HUES48 (cell line): ENCODE results near the gene SDCBP2.

ENCODE experiments used
- H3K27ac ChIP-seq: one replicate; pipeline ENCODE4 v1.7.0; 2013; ENCODE audit warnings: low read depth, low read length, inconsistent platforms
- H3K27me3 ChIP-seq: 2 replicates; pipeline ENCODE4 v1.6.1; 2013; ENCODE audit warnings: mild to moderate bottlenecking, low read length; ENCODE audit not compliant: control insufficient read depth, insufficient read depth
- H3K36me3 ChIP-seq: 2 replicates; pipeline ENCODE4 v1.6.1; 2013; ENCODE audit warnings: low read length; ENCODE audit not compliant: control insufficient read depth, insufficient read depth
- H3K4me1 ChIP-seq: 2 replicates; pipeline ENCODE4 v1.6.1; 2013; ENCODE audit warnings: mild to moderate bottlenecking, low read length; ENCODE audit not compliant: control insufficient read depth, insufficient read depth
- H3K4me3 ChIP-seq: 2 replicates; pipeline ENCODE4 v1.5.1; 2013; ENCODE audit warnings: mild to moderate bottlenecking, low read depth, low read length
- H3K9ac ChIP-seq: 2 replicates; pipeline ENCODE4 v1.6.1; 2013; ENCODE audit warnings: mild to moderate bottlenecking, low read depth, low read length, moderate library complexity
- H3K9me3 ChIP-seq: 2 replicates; pipeline ENCODE4 v1.6.1; 2013; ENCODE audit warnings: low read length; ENCODE audit not compliant: control insufficient read depth, insufficient read depth

Gene SDCBP2

DNA sequence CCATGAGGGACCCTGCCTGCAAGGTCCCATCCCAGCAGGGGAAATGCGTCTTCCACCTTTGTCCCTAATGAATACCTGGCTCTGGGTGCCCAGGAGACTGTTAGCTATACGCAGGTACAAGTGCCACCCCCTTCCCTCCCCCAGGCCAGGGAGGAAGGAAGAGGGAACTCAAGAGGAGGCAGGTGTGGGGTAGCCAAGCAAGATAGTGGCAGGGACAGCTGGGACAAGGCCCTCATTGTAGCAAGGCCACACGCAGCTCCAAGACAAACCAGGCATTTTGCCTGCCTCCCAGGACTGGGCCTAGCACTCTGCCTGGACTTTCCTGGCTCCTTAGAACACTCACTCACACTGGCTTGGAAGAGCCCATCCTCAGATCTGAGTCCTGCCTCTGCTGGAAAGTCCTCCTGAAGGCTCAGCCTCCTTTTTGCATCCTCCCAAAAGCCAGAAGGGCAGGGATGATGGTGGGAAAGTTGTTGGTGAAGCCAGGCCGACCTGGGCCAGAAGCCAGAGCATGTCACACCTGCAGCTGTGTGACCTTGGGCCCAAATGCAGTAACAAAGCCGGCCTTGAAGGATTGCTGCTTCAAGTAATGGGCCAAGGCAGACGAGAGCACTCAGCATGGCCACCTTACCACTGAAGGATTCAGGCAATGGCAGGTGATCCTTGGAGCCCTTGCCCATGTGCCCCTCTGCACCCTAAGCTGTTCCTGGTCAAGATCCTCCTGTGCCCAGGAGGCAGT is 35.1 kb downstream of the SDCBP2 start:
- no peaks in the 10 kb centered on the region for H3K9me3 ChIP-seq
- no peak overlapping the region for H3K27ac ChIP-seq
- H3K36me3 ChIP-seq = no peaks in the 10 kb centered on the region
- H3K4me3 ChIP-seq = no peak overlapping the region
- H3K9ac ChIP-seq = no peak overlapping the region
- H3K27me3 ChIP-seq = no peaks in the 10 kb centered on the region
- no peaks in the 10 kb centered on the region for H3K4me1 ChIP-seq

DNA sequence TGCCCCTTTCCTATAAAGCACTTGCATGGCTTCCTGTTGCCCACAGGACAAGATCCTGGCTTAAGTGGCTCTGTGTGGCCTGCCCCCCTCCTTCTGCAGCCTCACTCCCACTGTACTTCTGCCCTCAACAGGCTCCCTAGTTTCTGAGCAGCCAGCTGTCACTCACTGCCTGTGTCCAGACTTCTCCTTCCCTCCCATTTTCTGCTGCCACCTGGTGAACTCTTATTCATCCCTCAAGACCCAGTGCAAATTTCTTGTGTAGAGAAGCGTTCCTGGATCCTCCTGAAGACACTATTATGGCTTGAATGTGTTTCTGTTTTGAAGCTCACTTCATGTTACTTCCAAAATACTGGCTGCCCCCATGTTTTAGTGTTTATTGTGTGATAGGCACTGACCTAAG is 36.3 kb downstream of the SDCBP2 start:
- no peaks in the 10 kb centered on the region for H3K4me1 ChIP-seq
- H3K36me3 ChIP-seq = no peaks in the 10 kb centered on the region
- no peaks in the 10 kb centered on the region for H3K27me3 ChIP-seq
- H3K9me3 ChIP-seq = no peaks in the 10 kb centered on the region
- H3K4me3 ChIP-seq = no peak overlapping the region
- H3K9ac ChIP-seq = no peak overlapping the region
- no peak overlapping the region for H3K27ac ChIP-seq

DNA sequence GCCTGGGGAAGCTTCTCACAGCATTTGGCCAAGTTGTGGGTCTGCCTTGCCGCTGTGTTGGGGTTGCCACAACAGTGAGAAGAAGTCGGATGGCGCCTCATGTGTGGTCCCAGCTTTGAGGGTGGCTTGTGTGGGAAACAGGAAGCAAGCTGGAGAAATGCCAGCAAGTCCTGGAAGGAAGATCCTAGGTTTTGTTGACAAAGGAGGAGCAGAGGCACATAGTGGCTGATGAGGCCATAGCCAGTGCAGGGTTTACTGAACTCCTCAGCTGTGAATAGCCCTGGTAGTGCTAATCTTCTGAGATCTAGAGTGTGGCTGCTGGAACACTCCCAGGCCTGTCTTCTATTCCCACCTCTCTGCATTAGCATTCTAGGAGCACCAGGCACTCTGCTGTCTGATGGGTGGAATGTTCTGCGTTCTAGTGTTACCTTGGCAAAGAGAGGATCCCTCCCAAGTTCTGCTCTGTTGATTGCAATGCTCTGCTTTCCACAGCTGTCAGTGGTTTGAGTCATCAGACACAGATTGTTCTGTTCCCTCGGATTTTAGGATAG is 37.7 kb downstream of the SDCBP2 start:
- H3K36me3 ChIP-seq = no peaks in the 10 kb centered on the region
- no peaks in the 10 kb centered on the region for H3K4me1 ChIP-seq
- no peaks in the 10 kb centered on the region for H3K27me3 ChIP-seq

DNA sequence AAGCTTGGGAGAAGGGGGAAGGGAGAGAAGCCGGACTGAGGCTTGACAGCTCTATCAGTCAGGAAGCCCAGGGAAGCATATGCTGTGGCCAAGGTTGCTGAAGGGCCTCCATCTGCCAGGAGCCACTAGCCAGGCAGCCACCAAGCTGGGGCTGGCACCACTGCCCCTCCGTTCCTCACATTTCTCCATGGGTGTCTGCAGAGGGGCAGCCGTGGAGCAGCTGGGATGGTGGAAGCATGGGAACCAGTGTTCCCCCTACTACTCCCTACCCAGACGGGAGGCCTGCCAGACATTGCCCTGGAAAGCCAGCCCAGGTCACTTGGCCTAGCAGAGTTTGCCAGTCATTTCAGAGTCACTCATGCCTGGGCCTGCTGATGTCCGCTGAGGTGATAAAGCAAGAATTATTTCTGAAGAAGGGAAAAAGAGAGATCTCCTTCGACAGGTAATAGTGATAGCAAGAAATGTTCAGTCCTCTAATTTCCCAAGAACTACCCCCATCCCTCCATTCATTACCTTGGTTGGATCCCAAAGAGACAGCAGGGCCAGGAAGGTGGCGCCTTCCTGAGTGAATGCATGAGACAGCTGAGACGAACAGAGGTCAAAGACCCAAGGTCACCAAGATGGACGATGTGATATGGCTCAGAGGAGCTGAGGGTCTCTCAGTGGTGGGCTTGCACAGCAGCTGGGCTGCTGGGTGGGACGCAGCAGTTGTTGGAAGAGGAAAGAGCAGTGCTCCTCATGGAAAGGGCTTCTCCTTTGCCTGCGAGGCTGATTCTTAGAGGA is 41.0 kb downstream of the SDCBP2 start:
- H3K9ac ChIP-seq = no peak overlapping the region
- H3K36me3 ChIP-seq = no peaks in the 10 kb centered on the region
- no peak overlapping the region for H3K4me3 ChIP-seq
- H3K27me3 ChIP-seq = no peaks in the 10 kb centered on the region
- H3K27ac ChIP-seq = no peak overlapping the region
- H3K4me1 ChIP-seq = no peaks in the 10 kb centered on the region
- no peaks in the 10 kb centered on the region for H3K9me3 ChIP-seq

More for the DNA sequence above, 37.7 kb downstream of the SDCBP2 start:
- H3K27ac ChIP-seq = no peak overlapping the region
- H3K4me3 ChIP-seq = no peak overlapping the region
- H3K9ac ChIP-seq = no peak overlapping the region
- no peaks in the 10 kb centered on the region for H3K9me3 ChIP-seq

DNA sequence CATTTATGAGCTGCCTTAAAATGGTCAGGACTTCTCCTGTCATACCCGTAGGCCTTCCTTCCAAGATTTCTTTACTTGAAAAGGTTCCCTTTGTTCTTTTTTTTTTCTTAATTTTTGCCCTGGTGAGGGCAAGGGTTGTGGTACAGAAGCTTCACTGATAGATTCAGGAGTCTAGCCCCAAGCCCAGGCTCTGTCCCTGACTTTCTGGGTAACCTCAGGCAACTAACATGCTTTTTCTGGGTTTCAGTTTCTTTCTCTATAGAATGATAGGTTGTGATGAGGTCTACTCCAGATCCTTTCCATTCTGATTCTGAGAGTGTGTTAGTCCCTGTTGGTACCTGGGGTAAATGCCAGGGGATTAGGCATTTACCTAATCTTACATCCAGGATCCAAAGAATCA is 41.6 kb downstream of the SDCBP2 start:
- no peaks in the 10 kb centered on the region for H3K27me3 ChIP-seq
- no peaks in the 10 kb centered on the region for H3K36me3 ChIP-seq
- H3K27ac ChIP-seq = no peak overlapping the region
- no peak overlapping the region for H3K4me3 ChIP-seq
- H3K9me3 ChIP-seq = no peaks in the 10 kb centered on the region
- H3K9ac ChIP-seq = no peak overlapping the region
- H3K4me1 ChIP-seq = no peaks in the 10 kb centered on the region

DNA sequence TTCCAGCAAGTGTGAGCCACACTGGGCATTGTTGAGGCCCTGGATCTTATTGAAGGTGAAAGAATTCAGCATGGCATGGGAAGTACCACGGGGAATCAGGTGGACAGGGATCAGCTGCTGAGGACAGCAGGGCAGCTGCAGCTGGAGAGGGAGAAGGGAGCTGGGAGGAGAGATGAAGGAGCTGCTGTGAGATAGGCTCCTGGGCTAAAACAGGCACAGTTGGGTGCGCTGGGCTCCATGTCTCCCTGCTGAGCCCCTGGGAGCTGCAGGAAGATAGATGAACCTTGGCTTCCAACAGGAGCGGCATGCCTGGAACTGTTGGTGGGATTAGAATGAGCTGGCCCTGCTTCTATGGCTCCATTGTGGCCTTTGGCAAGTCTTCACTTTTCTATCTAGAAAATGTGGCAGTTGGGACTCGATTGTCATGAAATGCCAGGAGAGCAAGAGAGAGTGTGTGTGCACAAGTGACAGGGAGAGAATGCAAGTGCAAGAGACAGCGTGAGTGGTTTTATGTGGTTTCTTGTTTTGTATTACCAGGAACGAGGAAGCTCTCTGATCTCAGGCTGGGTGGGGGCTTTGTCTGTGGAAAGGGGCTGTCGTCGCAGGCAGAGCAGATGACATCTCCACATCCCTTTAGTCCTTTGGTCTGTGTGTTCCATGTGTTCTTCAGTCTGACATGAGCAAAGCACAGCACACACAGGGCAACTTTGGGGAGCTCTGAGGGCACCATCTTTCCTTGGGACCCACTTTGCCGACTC is 42.5 kb downstream of the SDCBP2 start:
- Histone ChIP-seq H3K9me3 (no peaks in the 10 kb centered on the region), H3K9ac (no peak overlapping the region), H3K27me3 (no peaks in the 10 kb centered on the region), H3K4me1 (no peaks in the 10 kb centered on the region), H3K36me3 (no peaks in the 10 kb centered on the region), H3K4me3 (no peak overlapping the region), H3K27ac (no peak overlapping the region)

DNA sequence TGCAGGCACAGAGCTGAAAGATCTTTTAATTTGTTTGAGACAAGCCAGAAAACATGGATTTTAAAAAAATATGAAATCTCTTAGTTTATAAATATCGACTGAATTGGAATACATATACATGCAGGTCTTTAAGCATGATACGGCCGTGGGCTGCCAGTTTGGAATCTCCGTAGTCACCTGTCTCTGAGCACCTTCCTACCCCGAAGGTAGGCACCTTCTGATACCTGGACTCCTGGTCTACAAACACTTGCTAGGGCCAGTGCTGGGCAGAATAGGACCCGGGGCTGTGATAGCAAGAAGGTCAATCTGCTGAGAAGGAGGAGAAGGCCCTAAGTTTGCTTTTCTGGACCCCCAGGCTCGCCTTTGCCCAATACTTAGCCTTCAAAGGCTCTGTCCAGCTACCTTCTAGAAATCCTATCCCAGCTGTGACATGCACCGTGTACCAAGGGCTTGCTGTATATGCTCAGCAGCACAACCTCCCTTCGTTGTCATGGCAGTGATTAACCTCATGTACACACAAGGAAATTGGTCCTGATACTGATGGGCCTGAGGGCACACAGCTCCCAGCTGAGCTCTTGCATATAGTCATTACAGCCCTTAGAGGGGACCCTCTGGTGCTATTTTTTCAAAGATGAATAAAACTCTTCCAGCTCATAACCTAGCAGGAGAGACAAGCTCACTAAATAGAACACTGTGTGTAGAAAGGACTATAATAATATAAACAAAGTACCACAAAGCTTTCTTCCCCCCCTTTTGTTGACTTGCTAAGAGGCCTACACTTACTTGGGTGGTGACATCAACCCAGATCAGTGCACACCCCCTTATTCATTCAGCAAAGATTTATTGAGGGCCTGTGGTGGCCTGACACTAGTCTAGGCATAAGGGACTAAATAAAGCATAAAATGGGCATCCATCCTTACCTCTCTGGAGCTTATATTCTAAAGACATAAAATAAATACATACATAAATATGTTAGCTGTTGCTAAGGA is 45.1 kb downstream of the SDCBP2 start:
- Histone ChIP-seq H3K4me3 (no peak overlapping the region), H3K4me1 (no peaks in the 10 kb centered on the region), H3K9ac (no peak overlapping the region), H3K27ac (no peak overlapping the region), H3K36me3 (no peaks in the 10 kb centered on the region), H3K9me3 (no peaks in the 10 kb centered on the region), H3K27me3 (no peaks in the 10 kb centered on the region)

DNA sequence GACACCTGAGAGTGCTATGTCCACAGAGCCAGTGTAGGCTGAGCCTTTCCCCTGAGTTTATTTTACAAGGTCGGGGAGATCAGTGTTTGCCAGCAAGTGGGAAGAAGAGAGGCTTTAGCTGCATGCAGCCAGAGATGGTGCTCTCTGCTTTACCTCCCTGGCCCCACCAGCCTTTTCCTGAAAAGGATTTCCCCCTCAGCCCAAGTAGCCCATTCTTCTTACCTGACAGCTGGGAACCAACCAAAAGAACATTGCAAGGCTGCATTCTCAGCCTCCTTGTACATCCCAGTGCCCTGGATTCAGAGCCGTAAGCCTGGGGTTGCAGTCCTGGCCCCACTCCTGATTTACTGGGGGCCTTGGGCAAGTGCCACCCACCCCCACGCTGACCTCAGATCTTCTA is 46.0 kb downstream of the SDCBP2 start:
- H3K9me3 ChIP-seq = no peaks in the 10 kb centered on the region
- no peaks in the 10 kb centered on the region for H3K4me1 ChIP-seq
- H3K4me3 ChIP-seq = no peak overlapping the region
- H3K27ac ChIP-seq = no peak overlapping the region
- no peaks in the 10 kb centered on the region for H3K27me3 ChIP-seq
- no peak overlapping the region for H3K9ac ChIP-seq
- H3K36me3 ChIP-seq = no peaks in the 10 kb centered on the region

DNA sequence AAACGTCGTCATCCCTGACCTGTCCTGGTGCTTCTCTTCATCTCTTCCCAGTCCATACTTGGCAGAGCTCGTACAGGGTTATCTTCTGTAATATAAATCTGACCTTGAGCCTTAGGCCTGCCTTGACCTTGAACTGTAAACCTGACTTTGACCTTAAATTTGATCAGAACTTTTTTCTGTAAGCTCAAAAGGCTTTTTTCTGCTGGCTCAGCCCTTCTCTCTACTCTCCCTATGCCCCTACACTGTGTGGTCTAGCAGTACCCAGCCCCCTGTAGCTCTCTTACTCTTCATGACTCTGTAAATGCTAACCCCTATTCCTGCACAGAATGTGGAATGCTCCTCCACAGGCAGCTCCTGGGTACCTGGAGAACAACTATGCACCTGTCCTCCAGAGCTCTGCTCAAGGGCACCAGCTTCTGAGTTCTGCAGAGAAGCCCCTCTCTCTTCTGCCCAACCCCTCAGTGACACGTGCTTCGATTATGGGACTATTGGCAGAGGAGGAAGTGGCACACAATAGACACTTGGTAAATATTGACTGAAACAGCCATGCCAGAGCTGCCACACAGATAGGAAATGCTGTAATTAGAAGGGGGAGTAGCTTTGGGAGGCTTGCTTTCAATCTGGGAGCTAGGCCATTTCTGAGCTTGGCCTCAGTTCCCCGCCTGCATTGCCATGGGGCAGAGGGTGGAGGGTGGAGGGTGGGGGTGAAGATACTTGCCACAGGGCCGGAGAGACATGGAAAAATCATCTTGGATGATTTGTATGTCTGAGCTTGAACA is 47.5 kb downstream of the SDCBP2 start:
- Histone ChIP-seq H3K4me1 (no peaks in the 10 kb centered on the region), H3K9me3 (no peaks in the 10 kb centered on the region), H3K27ac (no peak overlapping the region), H3K27me3 (no peaks in the 10 kb centered on the region), H3K4me3 (no peak overlapping the region), H3K9ac (no peak overlapping the region), H3K36me3 (no peaks in the 10 kb centered on the region)
